ENCODE results near the gene PHLPP2.
"Not testable (repeated sequence)": the region's sequence is repeated elsewhere in the genome, so short reads cannot be mapped to it uniquely, and the experiment has no call there.

The PHLPP2 gene

DNA sequence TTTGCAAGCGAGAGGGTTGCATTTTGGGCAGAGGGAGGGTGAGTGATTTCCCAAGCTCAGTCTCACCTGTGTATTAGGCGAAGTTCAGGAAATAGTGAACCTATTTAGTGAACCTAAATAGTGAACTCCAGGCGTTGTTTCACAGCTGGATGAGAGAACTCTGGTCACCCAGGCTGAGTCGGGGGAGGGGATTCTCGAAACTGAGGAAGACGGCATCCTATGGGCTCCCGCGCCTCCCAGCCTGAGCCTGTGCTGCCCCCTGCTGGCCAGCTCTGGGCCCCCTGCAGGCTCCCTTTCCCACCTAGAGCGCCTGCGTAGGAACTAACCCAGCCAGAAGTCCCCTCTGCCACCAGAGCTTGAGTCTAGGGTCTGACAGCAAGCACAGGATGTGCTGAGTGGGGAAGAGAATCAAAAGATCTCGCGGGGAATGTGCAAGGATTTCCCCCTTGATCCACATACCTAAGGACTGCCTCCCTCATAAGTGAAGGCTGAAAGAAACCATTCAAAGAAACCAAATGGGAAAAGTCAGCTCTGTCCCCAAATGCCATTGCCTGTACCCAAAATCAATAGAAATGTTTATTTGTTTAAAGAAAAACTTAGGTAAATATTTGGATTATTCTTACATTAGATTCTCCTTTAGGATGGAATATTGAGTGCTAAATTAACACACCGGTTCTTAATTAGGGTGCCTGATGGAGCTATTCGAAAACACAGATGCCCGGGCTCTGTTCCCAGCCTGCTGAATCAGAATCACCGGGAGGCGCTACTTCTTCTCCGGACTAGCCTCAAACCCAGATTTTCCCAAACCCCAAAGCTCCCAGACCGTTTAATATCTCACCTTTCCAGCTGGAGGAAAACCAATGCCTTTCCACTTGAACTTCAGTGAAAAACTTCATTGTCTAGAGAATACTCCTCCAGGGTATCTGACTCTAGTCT, 113.3 kb downstream of the PHLPP2 start:
- DNase-seq: peak; percentile 52 to 57

DNA sequence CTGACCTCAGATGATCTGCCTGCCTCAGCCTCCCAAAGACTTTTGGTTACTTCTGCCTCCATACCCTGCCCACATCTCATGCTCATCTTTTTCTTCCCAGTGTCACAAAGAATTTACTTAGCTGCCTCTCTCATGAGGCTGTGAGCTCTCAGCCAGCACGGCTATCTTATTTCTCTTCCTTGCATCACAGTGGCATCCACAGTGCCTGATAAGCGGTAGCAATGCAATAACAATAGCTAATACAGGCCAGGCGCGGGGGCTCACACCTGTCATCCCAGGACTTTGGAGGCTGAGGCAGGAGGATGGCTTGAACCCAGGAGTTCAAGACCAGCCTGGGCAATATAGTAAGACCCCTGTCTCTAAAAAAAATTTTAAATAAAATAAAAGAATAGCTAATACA, 114.1 kb downstream of the PHLPP2 start:
- no peak for DNase-seq

DNA sequence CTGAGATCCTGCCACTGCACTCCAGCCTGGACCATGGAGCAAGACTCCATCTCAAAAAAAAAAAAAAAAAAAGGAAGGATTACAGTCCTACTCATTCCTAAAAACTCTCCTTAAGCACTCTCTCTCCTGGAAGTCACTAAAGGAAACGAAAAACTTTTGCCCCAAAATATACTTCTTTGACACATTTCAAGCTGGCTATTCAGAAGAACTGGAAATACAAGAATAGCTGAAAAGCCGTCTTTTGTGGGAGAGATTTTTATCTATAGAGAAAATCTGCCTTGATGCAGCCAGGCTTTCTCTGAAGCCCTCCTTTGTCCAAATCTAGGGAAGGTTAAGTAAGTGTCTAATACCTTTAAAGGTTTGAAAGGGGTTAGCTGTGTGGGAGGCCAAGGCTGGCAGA, 115.4 kb downstream of the PHLPP2 start:
- no peak for DNase-seq

DNA sequence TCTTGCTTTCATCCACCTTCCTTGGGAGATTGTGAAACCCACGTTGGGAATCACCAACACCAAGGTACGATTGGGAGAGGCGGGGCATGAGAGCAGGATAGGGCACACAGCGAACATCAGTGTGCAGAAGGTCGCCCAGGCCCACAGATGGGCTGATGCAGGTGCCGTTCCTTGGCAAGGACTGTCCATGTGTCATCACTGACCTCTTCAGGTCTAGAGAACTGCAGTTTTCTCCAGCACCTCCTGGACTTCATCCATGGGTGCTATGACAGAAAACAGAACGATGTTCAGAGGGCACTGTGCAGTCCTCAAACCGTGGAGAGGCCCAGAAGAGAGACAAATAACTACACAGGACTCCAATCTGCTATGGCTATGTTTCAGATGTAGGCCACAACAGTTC, 123.7 kb downstream of the PHLPP2 start:
- no peak for DNase-seq

DNA sequence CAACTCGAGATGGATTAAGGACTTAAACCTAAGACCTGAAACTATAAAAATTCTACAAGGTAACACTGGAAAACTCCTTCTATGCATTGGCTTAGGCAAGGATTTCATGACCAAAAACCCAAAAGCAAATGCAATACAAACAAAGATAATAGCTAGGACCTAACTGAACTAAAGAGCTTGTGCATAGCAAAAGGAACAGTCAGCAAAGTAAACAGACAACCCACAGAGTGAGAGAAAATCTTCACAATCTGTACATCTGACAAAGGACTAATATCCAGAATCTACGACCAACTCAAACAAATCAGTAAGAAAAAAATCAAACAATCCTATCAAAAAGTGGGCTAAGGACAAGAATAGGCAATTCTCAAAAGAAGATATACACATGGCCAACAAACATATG, 126.1 kb downstream of the PHLPP2 start:
- DNase-seq: not testable (repeated sequence)

DNA sequence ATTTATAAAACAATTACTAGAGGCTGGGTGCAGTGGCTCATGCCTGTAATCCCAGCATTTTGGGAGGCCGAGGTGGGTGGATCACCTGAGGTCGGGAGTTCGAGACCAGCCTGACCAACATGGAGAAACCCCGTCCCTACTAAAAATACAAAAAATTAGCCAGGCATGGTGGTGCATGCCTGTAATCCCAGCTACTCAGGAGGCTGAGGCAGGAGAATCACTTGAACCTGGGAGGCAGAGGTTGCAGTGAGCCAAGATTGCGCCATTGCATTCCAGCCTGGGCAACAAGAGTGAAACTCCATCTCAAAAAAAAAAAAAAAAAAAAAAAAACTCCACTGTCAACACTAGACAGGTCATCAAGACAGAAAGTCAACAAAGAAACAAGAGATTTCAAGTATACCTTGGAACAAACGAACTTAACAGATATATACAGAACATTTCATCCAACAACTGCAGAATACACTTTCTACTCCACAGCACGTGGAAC, 129.1 kb downstream of the PHLPP2 start:
- not testable (repeated sequence) for DNase-seq

All from inflammatory macrophage (primary cell).